Hepatocyte (in vitro differentiated cells): ENCODE measurements around the gene ABHD16B. TPM values are rescaled to one million over a fixed set of nuclear protein-coding genes. Genes with fewer than 3 reads are reported as not detected.

Experiments
- DNase-seq: peaks from one replicate; pipeline ENCODE4 v3.0.0-alpha.2; 2016; ENCODE audit warnings: low spot score
- H2AFZ ChIP-seq: fragments of 200-600 bp; sonication (generic); 2 replicates; pipeline ENCODE4 v1.6.0; 2016; ENCODE audit warnings: antibody characterized with exemption, mild to moderate bottlenecking
- H3K27ac ChIP-seq: fragments of 200-600 bp; sonication (generic); 2 replicates; pipeline ENCODE4 v1.5.1; 2016; ENCODE audit warnings: mild to moderate bottlenecking
- H3K27me3 ChIP-seq: fragments of 200-600 bp; sonication (generic); 2 replicates; pipeline ENCODE4 v1.6.1; 2016
- H3K36me3 ChIP-seq: fragments of 200-600 bp; sonication (generic); replicated peaks from 2 replicates; pipeline ENCODE4 v1.5.1; 2016; ENCODE audit warnings: low read depth; ENCODE audit not compliant: insufficient read depth
- H3K4me1 ChIP-seq: fragments of 200-600 bp; sonication (generic); 2 replicates; pipeline ENCODE4 v1.5.1; 2016; ENCODE audit warnings: mild to moderate bottlenecking, moderate library complexity; ENCODE audit not compliant: insufficient read depth
- H3K4me2 ChIP-seq: fragments of 200-600 bp; sonication (generic); 2 replicates; pipeline ENCODE4 v1.6.0; 2016
- H3K4me3 ChIP-seq: fragments of 200-600 bp; sonication (generic); 2 replicates; pipeline ENCODE4 v1.5.1; 2016; ENCODE audit warnings: mild to moderate bottlenecking
- H3K79me2 ChIP-seq: fragments of 200-600 bp; sonication (generic); 2 replicates; pipeline ENCODE4 v1.6.0; 2017; ENCODE audit warnings: mild to moderate bottlenecking
- H3K9me2 ChIP-seq: fragments of 200-600 bp; sonication (generic); replicated peaks from 2 replicates; pipeline ENCODE4 v1.6.0; 2017; ENCODE audit warnings: mild to moderate bottlenecking; ENCODE audit not compliant: insufficient read depth
- H3K9me3 ChIP-seq: fragments of 200-600 bp; sonication (generic); 2 replicates; pipeline ENCODE4 v1.5.1; 2016; ENCODE audit warnings: low read depth, mild to moderate bottlenecking
- H4K20me1 ChIP-seq: fragments of 200-600 bp; sonication (generic); 2 replicates; pipeline ENCODE4 v1.6.0; 2016; ENCODE audit warnings: mild to moderate bottlenecking; ENCODE audit not compliant: insufficient read depth, poor library complexity, severe bottlenecking
- CTCF ChIP-seq: fragments of 200-600 bp; sonication (generic); IDR thresholded peaks from 2 replicates; pipeline ENCODE4 v1.5.1; 2016; ENCODE audit warnings: antibody characterized with exemption, mild to moderate bottlenecking; ENCODE audit not compliant: poor library complexity
- EZH2 ChIP-seq: fragments of 200-600 bp; sonication (generic); IDR thresholded peaks from 2 replicates; pipeline ENCODE4 v1.6.1; 2016; ENCODE audit warnings: antibody characterized with exemption, mild to moderate bottlenecking, borderline replicate concordance
- EZH2phosphoT487 ChIP-seq: fragments of 200-600 bp; sonication (generic); IDR thresholded peaks from one replicate; pipeline ENCODE4 v1.6.1; 2018; ENCODE audit warnings: antibody characterized with exemption, mild to moderate bottlenecking, low read depth, moderate library complexity; ENCODE audit not compliant: unreplicated experiment, severe bottlenecking
- WGBS: methylation state at CpG from one replicate; pipeline ENCODE4 v1.1.6; 2016; ENCODE audit warnings: low lambda C conversion rate; ENCODE audit errors: missing lambda C conversion rate; 5-methylcytosine and 5-hydroxymethylcytosine counted together
- polyA plus RNA-seq: library from polyadenylated mRNA; unstranded; fragments of >200 nt; fragmentation: Nextera tagmentation; extraction: Ambion mirVana; gene quantifications from 2 replicates; pipeline ENCODE4 v1.2.1, GENCODE V29; 2016
- total RNA-seq: library from RNA; depleted of rRNA; stranded (reverse); fragments of >200 nt; gene quantifications from 2 replicates; pipeline ENCODE4 v1.2.3, GENCODE V29; 2014

The ABHD16B gene
- total and polyA plus RNA-seq, 2 experiments from 2014 or later, result 0.68 TPM; not detected in 1

GRCh38 chr20:63819224-63819921 is 41.9 kb upstream of the ABHD16B start:
- Histone ChIP-seq H3K4me2 (no peak overlapping the region), H3K27ac (no peak overlapping the region), H3K9me2 (no peaks in the 10 kb centered on the region), H4K20me1 (no peaks in the 10 kb centered on the region), H2AFZ (no peak overlapping the region), H3K79me2 (no peaks in the 10 kb centered on the region), H3K36me3 (no peaks in the 10 kb centered on the region), H3K9me3 (no peaks in the 10 kb centered on the region), H3K27me3 (no peaks in the 10 kb centered on the region), H3K4me3 (no peak overlapping the region), H3K4me1 (no peaks in the 10 kb centered on the region)
- WGBS, result 68% methylated on average over 23 of the region's 24 CpGs
- no peak for DNase-seq
- no peak for TF ChIP-seq EZH2phosphoT487
- peak; percentile 20 for TF ChIP-seq CTCF

- Histone ChIP-seq H3K4me1 (no peaks in the 10 kb centered on the region), H3K9me3 (no peaks in the 10 kb centered on the region), H3K27me3 (no peaks in the 10 kb centered on the region), H2AFZ (no peak overlapping the region), H3K9me2 (no peaks in the 10 kb centered on the region), H3K27ac (no peak overlapping the region), H3K79me2 (no peaks in the 10 kb centered on the region), H4K20me1 (no peaks in the 10 kb centered on the region), H3K4me2 (no peak overlapping the region), H3K36me3 (no peaks in the 10 kb centered on the region), H3K4me3 (no peak overlapping the region)
- DNase-seq, result no peak
- TF ChIP-seq EZH2phosphoT487 (no peak), CTCF (no peak), EZH2 (no peak)
- WGBS, result 98% methylated on average over 8 of the region's 8 CpGs
Observed at GRCh38 chr20:63821811-63822210, 39.5 kb upstream of the ABHD16B start.

- Histone ChIP-seq H3K79me2 (no peaks in the 10 kb centered on the region), H3K9me3 (no peaks in the 10 kb centered on the region), H3K9me2 (no peaks in the 10 kb centered on the region), H3K27ac (no peak overlapping the region), H3K27me3 (no peaks in the 10 kb centered on the region), H3K4me1 (no peaks in the 10 kb centered on the region), H3K4me3 (no peak overlapping the region), H3K4me2 (no peak overlapping the region), H2AFZ (no peak overlapping the region), H3K36me3 (no peaks in the 10 kb centered on the region), H4K20me1 (no peaks in the 10 kb centered on the region)
- no peak for TF ChIP-seq CTCF
- TF ChIP-seq EZH2, result no peak
- TF ChIP-seq EZH2phosphoT487, result no peak
- DNase-seq, result no peak
- 92% methylated on average over 15 of the region's 15 CpGs for WGBS
Observed at GRCh38 chr20:63822276-63822696, 39.0 kb upstream of the ABHD16B start.
